HG02678 (cell line): ENCODE results near the gene MRPS12.

ENCODE experiments used
- ATAC-seq: cut with Tn5 transposase; IDR thresholded peaks from one replicate; pipeline ENCODE4 v1.9.1; 2021; ENCODE audit warnings: mild to moderate bottlenecking, moderate library complexity; ENCODE audit not compliant: unreplicated experiment

MRPS12 gene

DNA sequence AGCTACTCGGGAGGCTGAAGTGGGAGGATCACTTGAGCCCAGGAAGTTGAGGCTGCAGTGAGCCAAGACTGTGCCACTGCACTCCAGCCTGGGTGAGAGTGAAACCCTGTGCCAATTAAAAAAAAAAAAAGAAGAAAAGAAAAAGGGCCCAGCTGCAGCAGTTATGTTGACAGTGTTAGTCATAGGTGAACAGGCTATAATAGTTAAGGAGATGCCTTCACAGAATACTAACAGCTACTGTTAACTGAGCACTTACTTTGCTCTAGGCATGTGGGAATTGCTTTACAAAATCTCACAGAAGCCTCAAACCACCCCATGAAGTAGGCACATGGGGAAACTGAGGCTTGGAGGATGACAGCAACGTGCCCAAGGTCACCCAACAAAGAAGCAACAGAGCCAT is 40.9 kb downstream of the MRPS12 start:
- ATAC-seq: no peak

DNA sequence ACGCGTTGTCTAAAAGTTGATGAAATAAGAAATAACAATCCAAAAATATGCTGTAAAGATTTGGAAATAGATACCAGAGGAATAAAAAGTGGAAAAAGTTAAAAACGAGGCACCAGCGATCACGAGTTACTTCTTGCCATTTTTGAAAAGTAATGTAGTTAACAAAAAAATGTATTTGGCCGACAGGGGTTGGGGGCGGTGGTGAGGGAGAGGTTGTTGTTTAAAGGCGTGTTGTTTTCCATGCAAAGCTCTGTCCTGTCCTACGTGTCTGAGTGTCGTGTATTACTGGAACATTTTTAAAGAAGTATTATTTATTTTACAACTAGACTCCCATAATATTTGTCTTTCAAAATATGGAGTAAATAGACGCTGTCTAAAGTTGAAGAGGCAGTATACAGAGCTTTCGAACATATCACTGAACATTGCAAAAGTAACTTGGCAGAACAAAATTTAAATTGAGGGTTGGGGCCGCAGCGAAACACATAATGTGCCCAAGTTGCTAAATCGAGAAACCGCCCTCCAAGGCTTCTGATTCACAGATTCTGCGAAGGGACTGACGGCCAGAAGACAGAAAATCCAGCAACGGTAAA is 44.0 kb downstream of the MRPS12 start:
- ATAC-seq: no peak

DNA sequence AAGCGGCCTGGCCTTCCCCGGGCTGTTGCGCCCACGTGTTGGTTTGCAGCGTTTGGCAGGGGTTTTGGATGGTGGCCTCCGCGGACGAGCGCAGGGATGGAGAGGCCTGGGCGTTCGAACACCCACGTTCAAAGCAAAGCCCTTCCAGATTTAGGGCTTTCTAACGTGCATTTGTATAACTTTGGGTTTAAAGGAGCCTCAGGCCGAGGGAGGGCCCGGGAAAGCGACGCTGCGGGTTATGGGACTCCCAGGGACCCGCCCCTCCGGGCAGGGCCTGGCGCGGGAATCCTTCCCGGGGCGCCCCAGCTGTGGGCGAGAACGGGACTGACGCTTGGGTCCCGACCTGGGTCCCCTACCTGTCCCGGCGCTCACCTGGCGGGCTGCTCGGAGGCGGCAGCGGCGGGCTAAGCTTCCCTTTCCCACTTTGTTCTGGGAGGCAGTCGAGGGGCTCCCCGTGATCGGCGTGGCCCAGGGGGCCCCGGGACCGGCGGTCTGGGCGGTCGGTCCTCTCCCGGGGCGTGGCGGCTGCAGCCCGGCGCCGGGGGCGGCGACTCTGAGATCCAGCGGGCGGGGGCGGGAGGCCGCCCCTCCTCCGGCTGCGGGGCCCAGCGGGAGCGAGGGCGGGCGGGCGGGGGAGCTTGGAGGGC is 44.6 kb downstream of the MRPS12 start, which contains the start of gene FBXO17:
Gene FBXO17 (minus strand): TSS at position 529 of the 647 bp plus-strand sequence. CDS start 25,423 bp downstream, outside the sequence.
- no peak for ATAC-seq

DNA sequence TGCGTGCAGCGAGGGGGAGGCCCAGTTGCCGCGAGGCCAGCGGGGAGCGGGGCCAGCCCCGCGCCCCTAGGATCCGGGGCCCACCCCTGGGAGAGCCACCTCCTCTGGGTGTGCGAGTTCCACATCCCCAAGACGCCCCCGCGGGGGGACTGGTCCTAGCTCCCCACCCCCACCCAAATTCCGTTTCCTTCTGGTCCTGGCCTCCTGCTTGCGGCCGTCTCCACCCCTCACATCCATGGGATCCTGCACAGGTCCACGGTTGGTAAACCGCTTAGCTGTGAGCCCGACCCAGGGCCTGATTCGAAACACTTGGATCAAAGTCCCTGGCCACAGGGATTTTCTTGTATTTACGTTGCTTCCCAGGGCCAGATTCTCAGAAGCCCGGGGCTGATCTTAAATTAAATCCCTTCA is 45.1 kb downstream of the MRPS12 start:
- no peak for ATAC-seq

DNA sequence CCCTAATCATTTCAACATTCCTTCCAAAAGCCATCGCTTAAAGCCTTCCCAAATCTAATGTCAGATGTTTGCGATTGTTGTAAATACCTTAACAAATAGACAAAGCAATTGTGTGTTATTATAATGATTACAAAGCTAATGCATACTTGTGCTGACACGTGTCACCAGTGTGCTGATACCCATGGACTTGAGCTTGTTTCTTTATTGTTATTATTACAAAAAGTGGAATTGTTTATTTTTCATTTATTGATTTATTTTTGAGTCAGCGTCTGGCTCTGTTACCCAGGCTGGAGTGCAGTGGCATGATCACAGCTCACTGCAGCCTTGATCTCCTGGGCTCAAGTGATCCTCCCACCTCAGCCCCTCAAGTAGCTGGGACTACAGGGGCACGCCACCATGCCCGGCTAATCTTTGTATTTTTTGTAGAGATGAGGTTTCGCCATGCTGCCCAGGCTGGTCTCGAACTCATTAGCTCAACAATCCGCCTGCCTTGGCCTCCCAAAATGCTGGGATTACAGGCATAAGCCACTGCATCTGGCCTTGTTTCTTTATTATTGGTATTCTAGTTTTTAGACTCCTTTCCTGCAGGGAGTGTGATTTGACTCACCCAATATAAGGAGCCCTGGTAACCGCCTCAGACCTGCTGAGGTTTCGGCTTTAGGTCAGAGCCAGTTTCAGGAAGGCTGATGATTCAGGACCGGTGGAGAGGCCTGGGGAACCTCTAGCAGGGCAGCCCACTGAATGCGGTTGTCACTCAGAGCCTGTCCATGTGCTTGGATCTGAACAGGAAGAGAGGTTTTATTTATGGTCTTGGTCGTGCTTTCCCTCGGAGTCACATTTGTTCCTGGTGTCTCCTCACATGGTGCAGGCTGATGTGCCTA is 46.9 kb downstream of the MRPS12 start:
- no peak for ATAC-seq

DNA sequence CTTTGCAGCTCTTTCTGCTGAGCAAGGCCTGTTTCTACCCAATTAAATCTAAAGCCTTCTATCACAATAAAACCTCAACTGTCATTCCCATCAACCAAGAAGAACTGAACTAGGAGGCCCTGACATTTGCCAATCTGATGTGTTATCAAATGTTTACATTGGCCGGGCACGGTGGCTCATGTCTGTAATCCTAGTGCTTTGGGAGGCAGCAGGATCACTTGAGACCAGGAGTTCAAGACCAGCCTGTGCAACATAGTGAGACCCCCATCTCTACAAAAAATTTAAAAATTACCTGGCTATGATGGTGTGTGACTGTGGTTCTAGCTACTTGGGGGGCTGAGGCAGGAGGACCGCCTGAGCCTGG is 47.6 kb downstream of the MRPS12 start:
- no peak for ATAC-seq

DNA sequence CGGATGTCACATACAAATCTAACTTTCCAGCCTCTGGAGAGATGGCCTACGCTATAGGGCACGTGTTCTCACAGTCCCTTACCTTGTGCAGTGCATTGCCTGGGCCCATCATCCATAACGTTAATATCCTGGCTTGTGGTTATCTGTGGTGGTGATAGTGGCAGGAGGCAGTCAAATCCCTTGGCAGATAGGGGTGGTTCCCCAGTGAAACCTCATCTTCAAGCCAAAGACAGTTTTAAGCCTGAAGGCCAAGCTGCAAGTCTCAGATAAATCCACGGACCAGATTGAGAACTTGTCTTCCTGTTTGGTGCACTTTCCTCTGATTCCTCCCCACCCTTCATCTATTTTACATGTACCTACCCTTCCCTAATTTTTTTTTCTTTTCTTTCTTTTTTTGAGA is 49.1 kb downstream of the MRPS12 start:
- no peak for ATAC-seq

DNA sequence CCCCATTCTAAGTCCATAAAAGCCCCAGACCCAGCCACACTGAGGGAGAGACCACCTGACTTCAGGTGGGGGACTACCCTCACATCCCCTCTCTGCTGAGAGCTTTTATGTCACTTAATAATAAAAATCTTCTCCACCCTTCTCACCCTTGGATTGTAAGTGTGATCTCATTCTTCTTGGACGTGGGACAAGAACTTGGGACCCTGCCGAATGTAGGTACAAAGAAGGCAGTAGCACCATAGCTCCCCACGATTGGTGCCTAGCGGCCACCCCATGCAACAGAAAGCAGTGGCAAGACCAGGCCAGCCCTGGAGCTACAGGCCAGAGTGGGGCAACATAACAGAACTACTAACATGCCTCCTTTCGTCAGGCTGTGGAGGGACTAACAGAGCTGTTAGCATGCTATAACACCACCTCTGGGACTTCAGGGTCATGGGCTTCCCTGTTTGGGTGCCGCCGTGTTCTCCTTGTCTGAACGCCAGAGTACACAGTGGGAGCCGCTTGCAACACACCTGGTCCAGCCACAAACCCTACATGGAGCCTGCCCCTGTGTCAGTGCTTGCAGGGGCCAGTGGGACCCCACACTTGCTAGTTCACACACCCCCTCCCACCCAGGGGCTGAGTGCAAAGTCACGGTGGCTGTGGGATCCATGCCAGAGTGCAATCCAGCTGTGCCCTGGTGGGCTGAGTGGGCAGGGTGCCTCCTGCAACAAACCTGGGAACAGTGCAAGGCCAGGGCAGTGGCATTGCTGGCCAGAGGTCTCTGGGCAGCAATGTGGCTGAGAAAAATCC is 50.0 kb downstream of the MRPS12 start:
- ATAC-seq: no peak
